WTC11 (cell line): ENCODE data around the gene PPP2R2C.

Source experiments
- ATF1 ChIP-seq: sonication (generic); formaldehyde crosslinking; IDR thresholded peaks from 2 replicates; pipeline ENCODE4 v1.8.1; 2023; ENCODE audit warnings: mild to moderate bottlenecking, moderate library complexity, missing genetic modification reagents
- E2F5 ChIP-seq: sonication (generic); formaldehyde crosslinking; IDR thresholded peaks from 2 replicates; pipeline ENCODE4 v1.8.1; 2022; ENCODE audit warnings: mild to moderate bottlenecking, moderate library complexity, missing genetic modification reagents
- ETV6 ChIP-seq: sonication (generic); formaldehyde crosslinking; IDR thresholded peaks from 2 replicates; pipeline ENCODE4 v1.8.1; 2022; ENCODE audit warnings: mild to moderate bottlenecking, missing genetic modification reagents
- FOXK1 ChIP-seq: sonication (generic); formaldehyde crosslinking; IDR thresholded peaks from 2 replicates; pipeline ENCODE4 v1.8.0; 2022; ENCODE audit warnings: mild to moderate bottlenecking, moderate library complexity, missing genetic modification reagents
- SOX15 ChIP-seq: fragments of 250-450 bp; sonication (Bioruptor Pico); IDR thresholded peaks from 2 replicates; pipeline ENCODE4 v1.9.0; 2021; ENCODE audit warnings: mild to moderate bottlenecking
- TEAD1 ChIP-seq: sonication (generic); formaldehyde crosslinking; IDR thresholded peaks from 2 replicates; pipeline ENCODE4 v1.8.0; 2022; ENCODE audit warnings: mild to moderate bottlenecking, missing genetic modification reagents
- USF2 ChIP-seq: sonication (generic); formaldehyde crosslinking; IDR thresholded peaks from 2 replicates; pipeline ENCODE4 v1.8.1; 2023; ENCODE audit warnings: mild to moderate bottlenecking, missing genetic modification reagents, moderate library complexity
- ZNF423 ChIP-seq: fragments of 250-450 bp; sonication (Bioruptor Pico); IDR thresholded peaks from 2 replicates; pipeline ENCODE4 v2.1.2; 2022; ENCODE audit warnings: mild to moderate bottlenecking, moderate library complexity
- TF ChIP-seq, protein P1 (sequence below): fragments of 200-600 bp; IDR thresholded peaks from 2 replicates; pipeline ENCODE4 v1.8.0; 2022; ENCODE audit warnings: antibody characterized with exemption
- TF ChIP-seq, protein P2 (sequence below): fragments of 250-450 bp; sonication (Bioruptor Pico); conservative IDR thresholded peaks from 2 replicates; pipeline ENCODE4 v1.9.0; 2021; ENCODE audit warnings: mild to moderate bottlenecking

GRCh38 chr4:6492027-6492590, 19.7 kb upstream of the PPP2R2C start:
- TF ChIP-seq ETV6 (no peak), FOXK1 (no peak), TEAD1 (no peak), ZNF423 (CRISPR knock-in tag) (no peak), USF2 (CRISPR knock-in tag) (no peak), E2F5 (CRISPR knock-in tag) (no peak), ATF1 (CRISPR knock-in tag) (no peak), SOX15 (CRISPR knock-in tag) (no peak)
- TF ChIP-seq, protein P1, sequence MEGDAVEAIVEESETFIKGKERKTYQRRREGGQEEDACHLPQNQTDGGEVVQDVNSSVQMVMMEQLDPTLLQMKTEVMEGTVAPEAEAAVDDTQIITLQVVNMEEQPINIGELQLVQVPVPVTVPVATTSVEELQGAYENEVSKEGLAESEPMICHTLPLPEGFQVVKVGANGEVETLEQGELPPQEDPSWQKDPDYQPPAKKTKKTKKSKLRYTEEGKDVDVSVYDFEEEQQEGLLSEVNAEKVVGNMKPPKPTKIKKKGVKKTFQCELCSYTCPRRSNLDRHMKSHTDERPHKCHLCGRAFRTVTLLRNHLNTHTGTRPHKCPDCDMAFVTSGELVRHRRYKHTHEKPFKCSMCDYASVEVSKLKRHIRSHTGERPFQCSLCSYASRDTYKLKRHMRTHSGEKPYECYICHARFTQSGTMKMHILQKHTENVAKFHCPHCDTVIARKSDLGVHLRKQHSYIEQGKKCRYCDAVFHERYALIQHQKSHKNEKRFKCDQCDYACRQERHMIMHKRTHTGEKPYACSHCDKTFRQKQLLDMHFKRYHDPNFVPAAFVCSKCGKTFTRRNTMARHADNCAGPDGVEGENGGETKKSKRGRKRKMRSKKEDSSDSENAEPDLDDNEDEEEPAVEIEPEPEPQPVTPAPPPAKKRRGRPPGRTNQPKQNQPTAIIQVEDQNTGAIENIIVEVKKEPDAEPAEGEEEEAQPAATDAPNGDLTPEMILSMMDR, result no peak
- TF ChIP-seq, protein P2, sequence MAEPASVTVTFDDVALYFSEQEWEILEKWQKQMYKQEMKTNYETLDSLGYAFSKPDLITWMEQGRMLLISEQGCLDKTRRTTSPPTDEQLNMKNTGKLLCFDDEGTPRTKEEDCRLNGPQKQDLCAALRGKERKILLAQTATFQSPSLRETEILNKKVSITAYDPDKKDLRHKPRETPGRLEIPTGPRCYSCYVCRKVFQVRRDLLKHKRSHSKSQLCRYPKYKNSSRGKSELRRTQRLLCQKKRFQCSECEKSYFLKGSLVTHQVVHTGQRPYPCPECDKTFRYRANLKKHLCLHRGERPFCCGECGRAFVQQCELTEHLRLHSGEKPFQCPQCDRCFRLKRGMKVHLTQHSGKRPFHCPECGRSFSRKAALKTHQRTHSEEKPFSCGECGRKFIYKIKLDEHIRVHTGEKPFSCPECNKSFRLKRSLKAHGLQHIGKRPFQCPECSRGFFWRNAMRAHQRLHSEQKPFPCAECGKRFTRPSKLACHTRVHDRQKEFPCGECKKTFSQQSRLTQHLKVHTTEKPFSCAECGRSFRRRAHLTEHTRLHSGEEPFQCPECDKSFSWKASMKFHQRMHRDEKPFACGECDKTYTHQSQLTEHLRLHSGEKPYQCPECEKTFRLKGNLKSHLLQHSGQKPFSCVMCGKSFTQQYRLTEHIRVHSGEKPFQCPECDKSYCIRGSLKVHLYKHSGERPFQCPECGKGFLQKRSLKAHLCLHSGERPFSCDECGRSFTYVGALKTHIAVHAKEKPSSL (CRISPR knock-in tag), result no peak
